ENCODE results near the gene PFKP. TPM values are rescaled to one million over a fixed set of nuclear protein-coding genes. Genes with fewer than 3 reads are reported as not detected.

PFKP gene
- total RNA-seq, 1 experiment from 2014 or later: 232 TPM

DNA sequence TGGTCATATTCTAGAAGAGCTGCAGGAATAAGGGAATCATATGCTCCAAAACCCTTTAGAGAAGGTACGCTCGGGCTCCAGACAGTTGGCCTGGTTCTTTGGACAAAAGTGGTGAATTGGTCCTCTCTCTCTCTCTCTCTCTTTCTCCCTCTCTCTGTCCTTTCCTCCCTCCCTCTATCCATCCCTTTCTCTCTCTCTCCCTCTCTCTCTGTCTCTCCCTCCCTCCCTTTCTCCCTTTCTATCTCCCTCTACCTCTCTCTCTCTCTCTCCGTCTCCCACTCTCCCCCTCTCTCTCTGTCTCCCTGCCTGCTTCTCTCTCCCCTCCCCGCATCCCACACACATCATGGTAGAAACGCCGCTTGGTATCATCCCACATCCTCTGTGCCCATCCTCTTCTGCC, 19.8 kb upstream of the PFKP start:
- TF ChIP-seq TCF7L2 (IDR thresholded peaks at IDR 0.05; ENCODE audit: low read depth, low read length): no peak
- no peak for TF ChIP-seq SIN3A (IDR thresholded peaks at IDR 0.05; ENCODE audit: borderline replicate concordance, insufficient read depth, low read depth, low read length)
- TF ChIP-seq POLR2AphosphoS5 (IDR thresholded peaks at IDR 0.05; ENCODE audit: low read depth, low read length): no peak
- TF ChIP-seq, protein P1, sequence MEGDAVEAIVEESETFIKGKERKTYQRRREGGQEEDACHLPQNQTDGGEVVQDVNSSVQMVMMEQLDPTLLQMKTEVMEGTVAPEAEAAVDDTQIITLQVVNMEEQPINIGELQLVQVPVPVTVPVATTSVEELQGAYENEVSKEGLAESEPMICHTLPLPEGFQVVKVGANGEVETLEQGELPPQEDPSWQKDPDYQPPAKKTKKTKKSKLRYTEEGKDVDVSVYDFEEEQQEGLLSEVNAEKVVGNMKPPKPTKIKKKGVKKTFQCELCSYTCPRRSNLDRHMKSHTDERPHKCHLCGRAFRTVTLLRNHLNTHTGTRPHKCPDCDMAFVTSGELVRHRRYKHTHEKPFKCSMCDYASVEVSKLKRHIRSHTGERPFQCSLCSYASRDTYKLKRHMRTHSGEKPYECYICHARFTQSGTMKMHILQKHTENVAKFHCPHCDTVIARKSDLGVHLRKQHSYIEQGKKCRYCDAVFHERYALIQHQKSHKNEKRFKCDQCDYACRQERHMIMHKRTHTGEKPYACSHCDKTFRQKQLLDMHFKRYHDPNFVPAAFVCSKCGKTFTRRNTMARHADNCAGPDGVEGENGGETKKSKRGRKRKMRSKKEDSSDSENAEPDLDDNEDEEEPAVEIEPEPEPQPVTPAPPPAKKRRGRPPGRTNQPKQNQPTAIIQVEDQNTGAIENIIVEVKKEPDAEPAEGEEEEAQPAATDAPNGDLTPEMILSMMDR (IDR thresholded peaks at IDR 0.05): no peak
- TF ChIP-seq, protein P2, sequence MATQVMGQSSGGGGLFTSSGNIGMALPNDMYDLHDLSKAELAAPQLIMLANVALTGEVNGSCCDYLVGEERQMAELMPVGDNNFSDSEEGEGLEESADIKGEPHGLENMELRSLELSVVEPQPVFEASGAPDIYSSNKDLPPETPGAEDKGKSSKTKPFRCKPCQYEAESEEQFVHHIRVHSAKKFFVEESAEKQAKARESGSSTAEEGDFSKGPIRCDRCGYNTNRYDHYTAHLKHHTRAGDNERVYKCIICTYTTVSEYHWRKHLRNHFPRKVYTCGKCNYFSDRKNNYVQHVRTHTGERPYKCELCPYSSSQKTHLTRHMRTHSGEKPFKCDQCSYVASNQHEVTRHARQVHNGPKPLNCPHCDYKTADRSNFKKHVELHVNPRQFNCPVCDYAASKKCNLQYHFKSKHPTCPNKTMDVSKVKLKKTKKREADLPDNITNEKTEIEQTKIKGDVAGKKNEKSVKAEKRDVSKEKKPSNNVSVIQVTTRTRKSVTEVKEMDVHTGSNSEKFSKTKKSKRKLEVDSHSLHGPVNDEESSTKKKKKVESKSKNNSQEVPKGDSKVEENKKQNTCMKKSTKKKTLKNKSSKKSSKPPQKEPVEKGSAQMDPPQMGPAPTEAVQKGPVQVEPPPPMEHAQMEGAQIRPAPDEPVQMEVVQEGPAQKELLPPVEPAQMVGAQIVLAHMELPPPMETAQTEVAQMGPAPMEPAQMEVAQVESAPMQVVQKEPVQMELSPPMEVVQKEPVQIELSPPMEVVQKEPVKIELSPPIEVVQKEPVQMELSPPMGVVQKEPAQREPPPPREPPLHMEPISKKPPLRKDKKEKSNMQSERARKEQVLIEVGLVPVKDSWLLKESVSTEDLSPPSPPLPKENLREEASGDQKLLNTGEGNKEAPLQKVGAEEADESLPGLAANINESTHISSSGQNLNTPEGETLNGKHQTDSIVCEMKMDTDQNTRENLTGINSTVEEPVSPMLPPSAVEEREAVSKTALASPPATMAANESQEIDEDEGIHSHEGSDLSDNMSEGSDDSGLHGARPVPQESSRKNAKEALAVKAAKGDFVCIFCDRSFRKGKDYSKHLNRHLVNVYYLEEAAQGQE (IDR thresholded peaks at IDR 0.05; ENCODE audit: insufficient read depth in 1 of 2, low read depth in 2 of 2, low read length in 1 of 2): no peak
- Histone ChIP-seq H3K4me1 (ENCODE audit: control insufficient read depth, insufficient read depth, low read length) (peaks cover 11% of the 10 kb centered on the region), H3K9me3 (ENCODE audit: control insufficient read depth, insufficient read depth, low read depth, low read length) (no peaks in the 10 kb centered on the region), H3K27ac (ENCODE audit: low read length) (no peak overlapping the region), H3K4me3 (ENCODE audit: low read depth in 2 of 2, low read length in 2 of 2) (no peak overlapping the region), H3K36me3 (ENCODE audit: control insufficient read depth, insufficient read depth, low read length) (no peaks in the 10 kb centered on the region), H3K27me3 (ENCODE audit: control insufficient read depth, insufficient read depth, low read length) (no peaks in the 10 kb centered on the region)
- ATAC-seq (no peak), DNase-seq (ENCODE audit: low read depth, low spot score) (no peak)
- in situ Hi-C loops (cut with HindIII; ENCODE audit: low pct_unique_long_range_greater_than_20kb, low sequenced_read_pairs): no loop called here
- POLR2A ChIA-PET: no interaction called here
- intact Hi-C loops (cut with micrococcal nuclease; ENCODE audit: unreplicated experiment): no loop called here
- CTCF ChIA-PET: no interaction called here
- no TSS peak for BruUV-seq (replicated peaks)

DNA sequence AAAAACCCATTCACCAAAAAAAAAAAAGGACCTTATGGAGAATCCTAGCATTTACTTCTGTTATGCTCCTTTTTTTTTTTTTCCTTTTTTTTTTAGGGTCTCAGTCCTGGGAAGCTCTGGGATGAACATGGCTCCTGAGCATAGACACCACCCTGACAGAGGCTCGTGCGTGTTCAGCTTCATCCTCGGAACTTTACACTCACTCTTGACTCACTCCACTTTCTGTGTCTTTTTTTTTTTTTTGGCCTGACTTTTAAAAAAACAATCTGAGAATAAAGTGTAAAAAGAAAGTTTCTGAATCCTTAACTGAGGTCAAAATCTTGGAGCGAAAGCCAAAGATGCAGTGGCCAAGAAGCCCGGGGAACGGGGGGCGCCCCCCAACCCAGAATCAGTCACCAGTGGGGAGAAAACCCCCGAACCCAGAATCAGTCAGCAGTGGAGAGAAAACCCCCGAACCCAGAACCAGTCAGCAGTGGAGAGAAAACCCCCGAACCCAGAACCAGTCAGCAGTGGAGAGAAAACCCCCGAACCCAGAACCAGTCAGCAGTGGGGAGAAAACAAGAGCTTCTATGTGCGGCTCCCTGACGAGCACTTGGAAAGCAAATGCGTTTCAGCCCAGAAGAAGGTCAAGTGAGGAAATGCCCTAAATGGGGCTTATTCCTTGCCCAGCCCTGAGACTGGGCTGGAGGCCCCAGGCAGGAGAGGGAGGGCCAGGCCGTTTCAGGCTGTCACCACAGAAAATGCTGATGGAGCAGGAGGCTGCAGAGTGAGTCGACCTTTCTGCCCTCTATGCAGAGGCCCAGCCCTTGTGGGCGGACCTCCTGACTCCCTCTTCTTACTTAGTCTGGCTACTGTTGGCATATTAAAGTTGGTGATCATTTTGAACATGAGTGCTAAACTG, 19.0 kb upstream of the PFKP start:
- H3K27me3 ChIP-seq (ENCODE audit: control insufficient read depth, insufficient read depth, low read length): no peaks in the 10 kb centered on the region
- H3K27ac ChIP-seq (ENCODE audit: low read length): no peak overlapping the region
- H3K36me3 ChIP-seq (ENCODE audit: control insufficient read depth, insufficient read depth, low read length): no peaks in the 10 kb centered on the region
- TF ChIP-seq, protein P1 (IDR thresholded peaks at IDR 0.05): no peak
- no peak for TF ChIP-seq SIN3A (IDR thresholded peaks at IDR 0.05; ENCODE audit: borderline replicate concordance, insufficient read depth, low read depth, low read length)
- TF ChIP-seq, protein P2 (IDR thresholded peaks at IDR 0.05; ENCODE audit: insufficient read depth in 1 of 2, low read depth in 2 of 2, low read length in 1 of 2): no peak
- TF ChIP-seq TCF7L2 (IDR thresholded peaks at IDR 0.05; ENCODE audit: low read depth, low read length): no peak
- TF ChIP-seq POLR2AphosphoS5 (IDR thresholded peaks at IDR 0.05; ENCODE audit: low read depth, low read length): no peak
- no TSS peak for BruUV-seq (replicated peaks)
- intact Hi-C loops (cut with micrococcal nuclease; ENCODE audit: unreplicated experiment): no loop called here
- ChIA-PET POLR2A (no interaction called here), CTCF (interaction anchor here (0.6 kb wide), 1 partner anchor 120 kb away, joined by 8 read pairs; no protein-coding TSS in a partner anchor)
- H3K4me3 ChIP-seq (ENCODE audit: low read depth in 2 of 2, low read length in 2 of 2): no peak overlapping the region
- H3K4me1 ChIP-seq (ENCODE audit: control insufficient read depth, insufficient read depth, low read length): peaks cover 11% of the 10 kb centered on the region
- H3K9me3 ChIP-seq (ENCODE audit: control insufficient read depth, insufficient read depth, low read depth, low read length): no peaks in the 10 kb centered on the region
- ATAC-seq: no peak
- in situ Hi-C loops (cut with HindIII; ENCODE audit: low pct_unique_long_range_greater_than_20kb, low sequenced_read_pairs): no loop called here
- no peak for DNase-seq (ENCODE audit: low read depth, low spot score)
